ENCODE measurements around the gene CLOCK. TPM values are rescaled to one million over a fixed set of nuclear protein-coding genes. Genes with fewer than 3 reads are reported as not detected.

CLOCK gene
- total and polyA plus RNA-seq, 10 of the 15 experiments (the other 5 are each of a cell fraction or from before 2014, with no cell fraction given), result 2.8 to 11.7 (median 10.4) TPM

- Histone ChIP-seq H2AFZ (ENCODE audit: control insufficient read depth, low read depth, low read length) (no peak overlapping the region), H3K27me3 (replicated peaks in 1 of 2; ENCODE audit: control insufficient read depth in 2 of 2, insufficient read depth in 2 of 2, low read length in 1 of 2) (no peaks in the 10 kb centered on the region), H4K20me1 (ENCODE audit: control insufficient read depth, insufficient read depth) (no peaks in the 10 kb centered on the region), H3K27ac (ENCODE audit: control insufficient read depth, insufficient read depth) (no peak overlapping the region), H3K4me1 (ENCODE audit: control insufficient read depth, insufficient read depth, low read length) (no peaks in the 10 kb centered on the region), H3K4me3 (no peak overlapping the region), H3K36me3 (ENCODE audit: control insufficient read depth in 2 of 2, insufficient read depth in 2 of 2, low read length in 1 of 2) (peaks cover 2 to 18% of the 10 kb centered on the region in 2 experiments; a peak in 3 of 4 replicates), H3K9me3 (replicated peaks; ENCODE audit: control insufficient read depth, insufficient read depth, low read length) (no peaks in the 10 kb centered on the region), H3K4me2 (ENCODE audit: control insufficient read depth, insufficient read depth) (no peak overlapping the region), H3K79me2 (ENCODE audit: control insufficient read depth, insufficient read depth, low read length) (no peaks in the 10 kb centered on the region), H3K9ac (ENCODE audit: control insufficient read depth, insufficient read depth, low read length) (no peak overlapping the region)
- ChIA-PET CTCF (no interaction called here), RAD21 (ENCODE audit: unreplicated experiment) (interaction anchor here (0.6 kb wide), 1 partner anchor 96 kb away, joined by 4 read pairs; the partner anchor contains the start of gene CLOCK), SMC1A (ENCODE audit: uncharacterized antibody, unreplicated experiment) (interaction anchor here (1.0 kb wide), 1 partner anchor 13 kb away, joined by 4 read pairs; no protein-coding TSS in a partner anchor), POLR2A (no interaction called here)
- DNase-seq (ENCODE audit: low read depth, low spot score), result no peak
- BruUV-seq (replicated peaks), result no TSS peak
- TF ChIP-seq ESRRA (IDR thresholded peaks at IDR 0.05; ENCODE audit: low read length) (no peak), PBX3 (IDR thresholded peaks at IDR 0.05; ENCODE audit: insufficient replicate concordance, low read depth, low read length) (no peak), ASH2L (IDR thresholded peaks at IDR 0.05; ENCODE audit: borderline replicate concordance, low read depth) (no peak), CUX1 (IDR thresholded peaks at IDR 0.05; ENCODE audit: insufficient replicate concordance, low read depth, low read length) (no peak), NR2C2 (IDR thresholded peaks at IDR 0.05; ENCODE audit: borderline replicate concordance, control insufficient read depth, insufficient read length, low read depth) (no peak), TBL1XR1 (IDR thresholded peaks at IDR 0.05; ENCODE audit: low read depth, low read length) (no peak), NFYB (IDR thresholded peaks at IDR 0.05; ENCODE audit: insufficient read depth, low read depth, low read length) (no peak)
- no peak for ATAC-seq
- 84% methylated on average over 8 of the region's 8 CpGs for WGBS (ENCODE audit: insufficient coverage, insufficient replicate concordance, low lambda C conversion rate, missing lambda C conversion rate)
- in situ Hi-C loops (cut with MboI), result no loop called here
- intact Hi-C loops (cut with micrococcal nuclease; ENCODE audit: unreplicated experiment), result no loop called here
- FAIRE-seq, result no peak
Observed at GRCh38 chr4:55450566-55450965, 96.1 kb downstream of the CLOCK start.
